H1 (cell line): Measurements from ENCODE around the gene CDH22. TPM values are rescaled to one million over a fixed set of nuclear protein-coding genes. Genes with fewer than 3 reads are reported as not detected.

Source experiments
- CTCF ChIA-PET: fragments of 300-600 bp; sonication (Branson Sonifier 250); formaldehyde crosslinking; loops from one replicate; lab custom pipeline; 2021; ENCODE audit not compliant: partially characterized antibody; lab: Charles Lee
- POLR2A ChIA-PET: fragments of 300-600 bp; sonication (Branson Sonifier 250); formaldehyde crosslinking; loops from one replicate; lab custom pipeline; 2021; ENCODE audit warnings: inconsistent platforms; ENCODE audit not compliant: partially characterized antibody; lab: Charles Lee
- DNase-seq, 2 experiments: peaks; one replicate each; pipeline versions ENCODE4 v3.0.0 to v3.0.0-alpha.2; 2010 to 2022; ENCODE audit warnings: low spot score in 2 of 2, low read depth in 1 of 2, mixed read lengths in 1 of 2
- FAIRE-seq: peaks from 2 replicates; lab custom pipeline; 2011; peaks lifted over from hg19 to GRCh38; lab: Jason Lieb, UNC
- H2AFZ ChIP-seq: 2 replicates; pipeline ENCODE4 v1.8.1; 2012; ENCODE audit warnings: low read length, inconsistent platforms
- H2AK5ac ChIP-seq: 2 replicates; pipeline ENCODE4 v1.6.1; 2013; ENCODE audit warnings: low read depth, low read length
- H2BK120ac ChIP-seq: replicated peaks from 2 replicates; pipeline ENCODE3; 2013; ENCODE audit warnings: low read depth, low read length, inconsistent platforms
- H2BK12ac ChIP-seq: 2 replicates; pipeline ENCODE4 v1.6.1; 2013; ENCODE audit warnings: low read depth, low read length
- H2BK15ac ChIP-seq: 2 replicates; pipeline ENCODE4 v1.6.1; 2013; ENCODE audit warnings: low read length
- H2BK20ac ChIP-seq: 2 replicates; pipeline ENCODE4 v1.6.1; 2013; ENCODE audit warnings: low read length
- H2BK5ac ChIP-seq: 2 replicates; pipeline ENCODE4 v1.6.1; 2013; ENCODE audit warnings: low read depth, low read length
- H3K14ac ChIP-seq: 2 replicates; pipeline ENCODE4 v1.6.1; 2013; ENCODE audit warnings: inconsistent platforms; ENCODE audit not compliant: insufficient read length
- H3K18ac ChIP-seq: 2 replicates; pipeline ENCODE4 v1.6.1; 2013; ENCODE audit warnings: low read length; ENCODE audit errors: extremely low read depth
- H3K23ac ChIP-seq: 2 replicates; pipeline ENCODE4 v1.6.1; 2013; ENCODE audit warnings: inconsistent platforms; ENCODE audit not compliant: insufficient read length
- H3K23me2 ChIP-seq: 2 replicates; pipeline ENCODE4 v1.6.1; 2013; ENCODE audit warnings: low read depth, low read length
- H3K27ac ChIP-seq: 2 replicates; pipeline ENCODE4 v1.6.1; 2011; ENCODE audit warnings: low read depth, low read length, inconsistent platforms
- H3K27me3 ChIP-seq, 4 experiments: replicated peaks in 1 of 4; 1 replicate in 1 of 4; 2 replicates in 3 of 4; pipeline versions ENCODE4 v1.6.1 to v1.8.1; 2011 to 2013; ENCODE audit warnings: low read length in 3 of 4, mild to moderate bottlenecking in 3 of 4, inconsistent platforms in 2 of 4, mixed read lengths in 2 of 4, moderate library complexity in 1 of 4; ENCODE audit not compliant: control insufficient read depth in 3 of 4, insufficient read depth in 3 of 4; ENCODE audit errors: extremely low read depth in 1 of 4
- H3K36me3 ChIP-seq, 4 experiments: 2 replicates each; pipeline versions ENCODE4 v1.6.1 to v1.8.1; 2011 to 2013; ENCODE audit warnings: mild to moderate bottlenecking in 4 of 4, low read length in 3 of 4, moderate library complexity in 2 of 4, control low read depth in 1 of 4, inconsistent platforms in 1 of 4; ENCODE audit not compliant: insufficient read depth in 4 of 4, control insufficient read depth in 2 of 4
- H3K4ac ChIP-seq: replicated peaks from 2 replicates; pipeline ENCODE3; 2013; ENCODE audit warnings: low read length, low read depth, mixed read lengths, inconsistent platforms; ENCODE audit not compliant: insufficient read length
- H3K4me1 ChIP-seq, 4 experiments: replicated peaks in 1 of 4; 1 replicate in 1 of 4; 2 replicates in 3 of 4; pipeline versions ENCODE4 v1.6.1 to v1.8.1; 2011 to 2013; ENCODE audit warnings: low read length in 3 of 4, inconsistent platforms in 2 of 4, mixed read lengths in 1 of 4; ENCODE audit not compliant: insufficient read depth in 4 of 4, control insufficient read depth in 3 of 4
- H3K4me2 ChIP-seq, 2 experiments: 2 replicates each; pipeline versions ENCODE4 v1.6.1 to v1.8.1; 2011 to 2013; ENCODE audit warnings: low read depth in 2 of 2, low read length in 2 of 2, control low read depth in 1 of 2, inconsistent platforms in 1 of 2, mild to moderate bottlenecking in 1 of 2; ENCODE audit not compliant: insufficient read depth in 1 of 2
- H3K4me3 ChIP-seq, 4 experiments: fragments of 200-600, 300-600 bp in 1 of 4; sonication (generic), shearing (Covaris generic), sonication (Bioruptor Twin) in 1 of 4; 2 replicates each; pipeline versions ENCODE4 v1.5.1 to v1.8.1; 2011 to 2016; ENCODE audit warnings: low read length in 4 of 4, low read depth in 3 of 4, control low read depth in 2 of 4, inconsistent platforms in 2 of 4, mild to moderate bottlenecking in 2 of 4, mixed read lengths in 1 of 4, moderate library complexity in 1 of 4; ENCODE audit not compliant: insufficient read depth in 2 of 4; ENCODE audit errors: extremely low read depth in 1 of 4
- H3K56ac ChIP-seq: replicated peaks from 2 replicates; pipeline ENCODE3; 2013; ENCODE audit warnings: low read depth, mild to moderate bottlenecking, mixed read lengths, low read length, inconsistent platforms; ENCODE audit not compliant: insufficient read length
- H3K79me1 ChIP-seq: 2 replicates; pipeline ENCODE4 v1.6.1; 2013; ENCODE audit warnings: low read depth, low read length, control low read depth
- H3K79me2 ChIP-seq, 2 experiments: 2 replicates each; pipeline versions ENCODE4 v1.6.1 to v1.8.1; 2012 to 2013; ENCODE audit warnings: low read length in 2 of 2, mild to moderate bottlenecking in 2 of 2, inconsistent platforms in 1 of 2; ENCODE audit not compliant: insufficient read depth in 2 of 2, control insufficient read depth in 1 of 2
- H3K9ac ChIP-seq, 4 experiments: replicated peaks in 1 of 4; 1 replicate in 1 of 4; 2 replicates in 3 of 4; pipeline versions ENCODE4 v1.6.1 to v1.8.1; 2011 to 2013; ENCODE audit warnings: low read depth in 3 of 4, low read length in 3 of 4, control low read depth in 2 of 4, mild to moderate bottlenecking in 2 of 4, moderate library complexity in 2 of 4, inconsistent platforms in 1 of 4; ENCODE audit errors: extremely low read depth in 1 of 4
- H3K9me3 ChIP-seq, 2 experiments: 2 replicates each; pipeline versions ENCODE4 v1.6.1 to v1.8.1; 2012 to 2013; ENCODE audit warnings: mild to moderate bottlenecking in 2 of 2, moderate library complexity in 2 of 2, control low read depth in 1 of 2, inconsistent platforms in 1 of 2, low read depth in 1 of 2, low read length in 1 of 2, mixed read lengths in 1 of 2; ENCODE audit not compliant: insufficient read depth in 2 of 2
- H4K20me1 ChIP-seq, 2 experiments: replicated peaks in 1 of 2; 2 replicates each; pipeline versions ENCODE3 to v1.8.1; 2011 to 2013; ENCODE audit warnings: inconsistent platforms in 2 of 2, low read length in 2 of 2, mild to moderate bottlenecking in 1 of 2; ENCODE audit not compliant: insufficient read depth in 2 of 2, control insufficient read depth in 1 of 2
- H4K5ac ChIP-seq: 2 replicates; pipeline ENCODE4 v1.6.1; 2013; ENCODE audit warnings: low read length, low read depth, mixed read lengths, inconsistent platforms; ENCODE audit not compliant: insufficient read length
- H4K8ac ChIP-seq: 2 replicates; pipeline ENCODE4 v1.8.0; 2013; ENCODE audit warnings: mild to moderate bottlenecking, moderate library complexity, low read length, inconsistent platforms; ENCODE audit not compliant: insufficient read depth; ENCODE audit errors: extremely low read depth
- H4K91ac ChIP-seq: replicated peaks from 2 replicates; pipeline ENCODE3; 2013; ENCODE audit warnings: low read length, mixed read lengths, inconsistent platforms; ENCODE audit not compliant: insufficient read length
- KDM1A ChIP-seq: fragments of 200-600, 300-600 bp; sonication (generic); IDR thresholded peaks from 2 replicates; pipeline ENCODE4 v1.7.1; 2016; ENCODE audit warnings: mild to moderate bottlenecking, low read length, borderline replicate concordance
- PHF8 ChIP-seq: fragments of 200-600 bp; sonication (generic); conservative IDR thresholded peaks from 2 replicates; pipeline ENCODE4 v1.7.1; 2012; ENCODE audit warnings: low read depth, mild to moderate bottlenecking, inconsistent platforms, low read length, moderate library complexity
- POU5F1 ChIP-seq: IDR thresholded peaks from 2 replicates; pipeline ENCODE4 v1.6.1; 2011; ENCODE audit warnings: low read depth, mild to moderate bottlenecking, low read length, moderate library complexity
- WGBS, 2 experiments: shearing (Covaris generic) in 1 of 2; methylation state at CpG; one replicate each; pipeline versions ENCODE4 v1.1.6 to v1.1.7; 2013 to 2015; ENCODE audit warnings: low lambda C conversion rate in 2 of 2, mixed read lengths in 2 of 2, inconsistent platforms in 1 of 2, low coverage in 1 of 2, missing lambda C conversion rate in 1 of 2; ENCODE audit not compliant: insufficient replicate concordance in 2 of 2, insufficient coverage in 1 of 2, insufficient read length in 1 of 2; ENCODE audit errors: extremely low coverage in 1 of 2, missing lambda C conversion rate in 1 of 2; 5-methylcytosine and 5-hydroxymethylcytosine counted together
- polyA plus RNA-seq, 7 experiments: library from polyadenylated mRNA; depleted of rRNA in 3 of 7; stranded (reverse) in 5 of 7; unstranded in 2 of 7; fragments of >200 nt in 5 of 7; fragments of 200-250 nt in 2 of 7; gene quantifications; 1 replicate in 5 of 7; 2 replicates in 1 of 7; 4 replicates in 1 of 7; pipeline versions ENCODE4 v1.2.1 to v1.2.3, GENCODE V29; 2011 to 2013; ENCODE audit warnings: missing spikeins in 2 of 7, mixed read lengths in 2 of 7
- total RNA-seq: library from RNA; stranded (reverse); fragmentation: NEBNext Ultra II Directional; extraction: Animal tissue kit (Norgen Biotek cat#: 25700); gene quantifications from 2 replicates; pipeline ENCODE4 v1.2.1, GENCODE V29; 2021

CDH22 gene
- total and polyA plus RNA-seq, 2 of the 8 experiments (the other 6 are each of a cell fraction or from before 2014, with no cell fraction given) = 0.35 to 0.39 TPM

DNA sequence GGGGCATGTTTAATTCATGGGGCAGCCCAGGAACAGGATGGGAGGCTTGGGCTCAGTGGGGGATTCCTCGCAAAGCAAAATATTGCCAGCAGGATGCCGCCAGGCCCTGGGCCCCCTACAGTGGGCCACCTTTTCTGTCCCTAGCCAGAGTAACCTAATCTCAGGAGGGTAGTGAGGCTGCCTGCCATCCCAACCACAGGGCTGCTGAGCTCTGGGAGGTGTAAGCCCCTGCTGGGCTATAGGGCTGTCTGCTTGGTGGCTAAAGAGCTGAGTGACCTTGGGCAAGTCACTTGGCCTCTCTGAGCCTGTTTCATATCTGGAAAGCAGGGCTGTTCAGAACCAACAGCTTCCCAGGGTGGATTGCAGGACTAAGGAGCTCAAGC is 35.7 kb upstream of the CDH22 start:
- POLR2A ChIA-PET = interaction anchor here (0.6 to 2.0 kb wide), 13 partner anchors 9 to 252 kb away, joined by 3 to 11 read pairs (median 4); no protein-coding TSS in a partner anchor
- TF ChIP-seq PHF8 = no peak
- peak; percentile 86; the same call in 1 of the 2 replicates for TF ChIP-seq KDM1A
- no peak for TF ChIP-seq POU5F1
- Histone ChIP-seq H3K14ac (no peak overlapping the region), H3K36me3 (no peaks in the 10 kb centered on the region), H3K4me3 (no peak overlapping the region), H4K91ac (no peak overlapping the region), H3K27ac (no peak overlapping the region), H3K4me1 (peaks cover 0 to 13% (median 5%) of the 10 kb centered on the region in 4 experiments; a peak in 6 of 7 replicates), H2BK5ac (no peak overlapping the region), H2AFZ (no peak overlapping the region), H4K5ac (no peak overlapping the region), H2BK120ac (no peak overlapping the region), H3K23me2 (peaks cover 4% of the 10 kb centered on the region; the same call in 1 of the 2 replicates), H2BK15ac (no peak overlapping the region), H3K9me3 (no peaks in the 10 kb centered on the region), H2AK5ac (no peak overlapping the region), H3K9ac (no peak overlapping the region), H3K18ac (no peak overlapping the region), H3K79me1 (no peaks in the 10 kb centered on the region), H2BK20ac (no peak overlapping the region), H4K20me1 (peaks cover 7% of the 10 kb centered on the region in 2 experiments), H3K56ac (no peak overlapping the region), H3K4ac (no peak overlapping the region), H3K79me2 (no peaks in the 10 kb centered on the region), H3K4me2 (no peak overlapping the region), H2BK12ac (no peak overlapping the region), H3K23ac (no peak overlapping the region), H4K8ac (no peak overlapping the region), H3K27me3 (peaks cover 0 to 15% (median 11%) of the 10 kb centered on the region in 4 experiments; a peak in 5 of 7 replicates)
- CTCF ChIA-PET = interaction anchor here (0.6 to 10.9 kb wide), 6 partner anchors 11 to 215 kb away, joined by 3 to 214 read pairs (median 3); no protein-coding TSS in a partner anchor
- 65% methylated on average over 2 of the region's 2 CpGs; no CpG with 5 or more reads in 1 of the 2 experiments for WGBS, 2 experiments
- DNase-seq = no peak
- no peak for FAIRE-seq
